Fibroblast of lung (primary cell): Measurements from ENCODE around the gene ADCY5. TPM values are rescaled to one million over a fixed set of nuclear protein-coding genes. Genes with fewer than 3 reads are reported as not detected.

ENCODE experiments used
- DNase-seq, 2 donors: peaks; one replicate each; pipeline versions ENCODE4 v3.0.0 to v3.0.0-alpha.2; 2010; ENCODE audit warnings: low read depth in 2 of 2
- H2AFZ ChIP-seq: 2 replicates; pipeline ENCODE4 v1.5.1; 2012; ENCODE audit warnings: low read length, control low read depth, inconsistent platforms
- H3K27ac ChIP-seq: 2 replicates; pipeline ENCODE4 v1.5.1; 2011; ENCODE audit warnings: low read length, control low read depth; ENCODE audit not compliant: insufficient read depth
- H3K27me3 ChIP-seq: 2 replicates; pipeline ENCODE4 v1.5.1; 2011; ENCODE audit warnings: mild to moderate bottlenecking, low read length; ENCODE audit not compliant: control insufficient read depth, insufficient read depth
- H3K36me3 ChIP-seq: 2 replicates; pipeline ENCODE4 v1.5.1; 2011; ENCODE audit warnings: low read length; ENCODE audit not compliant: control insufficient read depth, insufficient read depth
- H3K4me1 ChIP-seq: 2 replicates; pipeline ENCODE4 v1.5.1; 2011; ENCODE audit warnings: low read length; ENCODE audit not compliant: control insufficient read depth, insufficient read depth; ENCODE audit errors: extremely low read depth
- H3K4me2 ChIP-seq: 2 replicates; pipeline ENCODE4 v1.5.1; 2011; ENCODE audit warnings: low read length, control low read depth; ENCODE audit not compliant: insufficient read depth; ENCODE audit errors: extremely low read depth
- H3K4me3 ChIP-seq, 4 experiments: fragments of 200-600 bp in 1 of 4; sonication (generic) in 1 of 4; replicated peaks in 1 of 4; 2 replicates each; pipeline ENCODE4 v1.5.1; 2011 to 2016; ENCODE audit warnings: low read length in 4 of 4, low read depth in 3 of 4, mild to moderate bottlenecking in 3 of 4, control low read depth in 2 of 4, inconsistent platforms in 1 of 4, mixed read lengths in 1 of 4; ENCODE audit not compliant: insufficient read depth in 1 of 4; ENCODE audit errors: control extremely low read depth in 1 of 4
- H3K79me2 ChIP-seq: 2 replicates; pipeline ENCODE4 v1.5.1; 2012; ENCODE audit warnings: mild to moderate bottlenecking, low read length, inconsistent platforms; ENCODE audit not compliant: control insufficient read depth, insufficient read depth
- H3K9ac ChIP-seq: 2 replicates; pipeline ENCODE4 v1.5.1; 2011; ENCODE audit warnings: mild to moderate bottlenecking, low read length, control low read depth; ENCODE audit not compliant: insufficient read depth
- H3K9me3 ChIP-seq: 2 replicates; pipeline ENCODE4 v1.5.1; 2012; ENCODE audit warnings: low read depth, low read length; ENCODE audit not compliant: control insufficient read depth, insufficient read depth
- H4K20me1 ChIP-seq: 2 replicates; pipeline ENCODE4 v1.5.1; 2011; ENCODE audit warnings: low read length; ENCODE audit not compliant: control insufficient read depth, insufficient read depth; ENCODE audit errors: extremely low read depth
- EZH2 ChIP-seq: IDR thresholded peaks from 2 replicates; pipeline ENCODE4 v1.5.1; 2012; ENCODE audit warnings: low read length, control low read depth, mild to moderate bottlenecking; ENCODE audit errors: missing control alignments
- polyA plus RNA-seq, 2 donors: library from polyadenylated mRNA; depleted of rRNA in 1 of 2; stranded (reverse) in 1 of 2; unstranded in 1 of 2; fragments of >200 nt; gene quantifications; 2 replicates each; pipeline ENCODE4 v1.2.1, GENCODE V29; 2011 to 2012; ENCODE audit warnings: missing spikeins in 1 of 2
- total RNA-seq: library from RNA; depleted of rRNA; stranded (reverse); fragments of >200 nt; gene quantifications from 2 replicates; pipeline ENCODE4 v1.2.1, GENCODE V29; 2014
- TF ChIP-seq, protein P1 (sequence below), 2 donors: IDR thresholded peaks in 1 of 2; conservative IDR thresholded peaks in 1 of 2; 1 replicate in 1 of 2; 2 replicates in 1 of 2; pipeline ENCODE4 v1.5.1; 2011 to 2012; ENCODE audit warnings: low read length in 2 of 2, control low read depth in 1 of 2, inconsistent platforms in 1 of 2, low read depth in 1 of 2, mild to moderate bottlenecking in 1 of 2

ADCY5 gene
- total and polyA plus RNA-seq, 2 donors (not counting 1 experiment from before 2014, with no cell fraction given): 0.11 to 0.50 TPM

DNA sequence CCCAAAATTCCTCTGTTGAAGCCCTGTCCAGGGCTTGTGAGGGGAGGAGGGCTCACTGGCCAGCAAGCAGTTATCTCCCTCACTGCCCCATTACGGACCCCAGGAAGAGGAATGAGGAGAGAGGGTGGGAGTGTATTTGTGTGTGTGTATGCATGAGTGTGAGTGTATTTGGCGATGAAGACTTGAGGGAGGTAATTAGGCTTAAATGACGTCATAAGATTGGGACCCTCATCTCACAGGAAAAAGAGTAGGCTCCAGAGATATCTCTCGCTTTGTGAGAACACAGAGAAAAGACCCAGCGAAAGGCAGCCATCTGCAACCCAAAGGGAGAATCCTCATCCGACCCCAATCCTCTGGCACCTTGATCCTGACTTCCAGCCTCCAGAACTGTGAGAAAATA, 32.2 kb downstream of the ADCY5 start:
- no peaks in the 10 kb centered on the region for H3K9me3 ChIP-seq
- no peak overlapping the region for H2AFZ ChIP-seq
- no peaks in the 10 kb centered on the region for H3K4me1 ChIP-seq
- no peak overlapping the region for H3K4me3 ChIP-seq
- no peaks in the 10 kb centered on the region for H3K36me3 ChIP-seq
- no peaks in the 10 kb centered on the region for H3K79me2 ChIP-seq
- peaks cover 39% of the 10 kb centered on the region for H3K27me3 ChIP-seq
- no peaks in the 10 kb centered on the region for H4K20me1 ChIP-seq
- no peak for TF ChIP-seq EZH2
- TF ChIP-seq, protein P1, sequence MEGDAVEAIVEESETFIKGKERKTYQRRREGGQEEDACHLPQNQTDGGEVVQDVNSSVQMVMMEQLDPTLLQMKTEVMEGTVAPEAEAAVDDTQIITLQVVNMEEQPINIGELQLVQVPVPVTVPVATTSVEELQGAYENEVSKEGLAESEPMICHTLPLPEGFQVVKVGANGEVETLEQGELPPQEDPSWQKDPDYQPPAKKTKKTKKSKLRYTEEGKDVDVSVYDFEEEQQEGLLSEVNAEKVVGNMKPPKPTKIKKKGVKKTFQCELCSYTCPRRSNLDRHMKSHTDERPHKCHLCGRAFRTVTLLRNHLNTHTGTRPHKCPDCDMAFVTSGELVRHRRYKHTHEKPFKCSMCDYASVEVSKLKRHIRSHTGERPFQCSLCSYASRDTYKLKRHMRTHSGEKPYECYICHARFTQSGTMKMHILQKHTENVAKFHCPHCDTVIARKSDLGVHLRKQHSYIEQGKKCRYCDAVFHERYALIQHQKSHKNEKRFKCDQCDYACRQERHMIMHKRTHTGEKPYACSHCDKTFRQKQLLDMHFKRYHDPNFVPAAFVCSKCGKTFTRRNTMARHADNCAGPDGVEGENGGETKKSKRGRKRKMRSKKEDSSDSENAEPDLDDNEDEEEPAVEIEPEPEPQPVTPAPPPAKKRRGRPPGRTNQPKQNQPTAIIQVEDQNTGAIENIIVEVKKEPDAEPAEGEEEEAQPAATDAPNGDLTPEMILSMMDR (conservative IDR thresholded peaks at IDR 0.05 in 1 of 2, IDR thresholded peaks at IDR 0.05 in 1 of 2; ENCODE audit: low read depth in 1 of 2, low read length in 2 of 2): no peak
- H3K9ac ChIP-seq: no peak overlapping the region
- no peak for DNase-seq
- no peak overlapping the region for H3K4me2 ChIP-seq
- H3K27ac ChIP-seq: no peak overlapping the region

DNA sequence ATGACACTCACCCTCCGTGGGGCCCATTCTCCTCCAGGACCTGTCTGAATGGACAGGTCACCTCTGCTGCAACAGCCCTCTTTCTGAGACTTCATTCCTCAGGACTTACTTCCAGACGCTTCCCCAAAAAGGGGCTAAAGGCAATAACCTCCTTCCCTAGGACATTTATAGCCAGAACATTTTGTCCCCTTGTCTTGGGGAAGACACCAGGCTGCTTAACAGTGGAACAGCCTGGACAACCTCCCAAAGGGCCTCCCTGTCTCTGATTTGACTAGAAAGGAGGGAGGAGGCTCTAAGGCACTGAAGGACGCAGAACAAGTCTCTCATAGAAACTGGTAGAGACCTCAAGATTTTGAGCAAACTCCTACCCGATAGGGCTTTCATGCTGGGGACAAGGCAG, 32.7 kb downstream of the ADCY5 start:
- no peak overlapping the region for H3K4me2 ChIP-seq
- TF ChIP-seq, protein P1 (conservative IDR thresholded peaks at IDR 0.05 in 1 of 2, IDR thresholded peaks at IDR 0.05 in 1 of 2; ENCODE audit: low read depth in 1 of 2, low read length in 2 of 2): no peak
- TF ChIP-seq EZH2: no peak

DNA sequence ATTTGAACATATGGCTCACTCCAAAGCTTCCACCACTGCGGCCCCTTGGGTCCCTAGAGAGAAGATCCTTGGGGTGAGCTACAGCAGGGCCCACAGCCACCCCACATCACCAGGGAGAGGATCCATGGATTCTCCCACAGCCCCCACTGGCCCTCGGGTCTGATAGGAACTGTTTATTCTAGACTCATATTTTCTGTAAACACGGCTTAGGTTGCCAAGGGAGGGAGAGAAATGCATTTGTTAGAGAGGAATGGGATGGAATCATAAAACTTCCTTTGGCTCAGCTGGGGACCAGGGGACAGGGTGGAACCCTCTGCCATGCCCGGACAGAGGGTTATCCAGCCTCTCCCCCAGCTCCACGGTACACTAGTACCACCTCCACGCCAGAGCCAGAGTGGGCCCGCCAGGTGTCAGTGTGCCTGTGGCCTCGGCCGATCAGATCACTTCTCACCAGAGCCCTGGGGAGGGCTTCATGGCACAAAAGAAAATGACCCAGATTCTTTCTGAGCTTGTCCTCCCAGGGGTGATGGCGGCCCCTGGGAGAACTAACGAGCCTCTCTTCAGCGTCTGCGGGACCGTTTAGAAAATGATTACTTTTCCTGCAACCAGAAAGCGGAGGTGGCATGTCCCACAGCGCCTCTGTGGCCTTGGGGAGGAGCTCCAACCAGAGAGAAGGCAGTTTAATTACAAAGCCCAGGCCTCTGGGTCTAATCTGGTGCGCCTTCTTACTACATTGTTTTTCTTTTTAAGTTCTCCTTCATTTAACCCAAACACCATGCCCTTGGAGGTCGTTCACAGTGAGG, 33.7 kb downstream of the ADCY5 start:
- no peak overlapping the region for H3K27ac ChIP-seq
- H2AFZ ChIP-seq: no peak overlapping the region
- no peaks in the 10 kb centered on the region for H3K9me3 ChIP-seq
- no peak overlapping the region for H3K4me3 ChIP-seq
- TF ChIP-seq, protein P1 (conservative IDR thresholded peaks at IDR 0.05 in 1 of 2, IDR thresholded peaks at IDR 0.05 in 1 of 2; ENCODE audit: low read depth in 1 of 2, low read length in 2 of 2): no peak
- no peak for TF ChIP-seq EZH2
- no peaks in the 10 kb centered on the region for H3K4me1 ChIP-seq
- DNase-seq: no peak
- peaks cover 39% of the 10 kb centered on the region for H3K27me3 ChIP-seq
- no peak overlapping the region for H3K9ac ChIP-seq
- H3K4me2 ChIP-seq: no peak overlapping the region
- H3K79me2 ChIP-seq: no peaks in the 10 kb centered on the region
- H4K20me1 ChIP-seq: no peaks in the 10 kb centered on the region
- no peaks in the 10 kb centered on the region for H3K36me3 ChIP-seq

More for the DNA sequence above, 32.7 kb downstream of the ADCY5 start:
- Histone ChIP-seq H3K27me3 (peaks cover 39% of the 10 kb centered on the region), H2AFZ (no peak overlapping the region), H3K4me3 (no peak overlapping the region), H3K36me3 (no peaks in the 10 kb centered on the region), H4K20me1 (no peaks in the 10 kb centered on the region), H3K4me1 (no peaks in the 10 kb centered on the region), H3K79me2 (no peaks in the 10 kb centered on the region), H3K9ac (no peak overlapping the region), H3K9me3 (no peaks in the 10 kb centered on the region), H3K27ac (no peak overlapping the region)
- DNase-seq: no peak
